ENCODE measurements around the gene FAM200C. TPM values are rescaled to one million over a fixed set of nuclear protein-coding genes. Genes with fewer than 3 reads are reported as not detected.

The FAM200C gene
- total and polyA plus RNA-seq, 9 of the 15 experiments (the other 6 are each of a cell fraction or from before 2014, with no cell fraction given), result 1.3 to 7.0 (median 1.8) TPM

DNA sequence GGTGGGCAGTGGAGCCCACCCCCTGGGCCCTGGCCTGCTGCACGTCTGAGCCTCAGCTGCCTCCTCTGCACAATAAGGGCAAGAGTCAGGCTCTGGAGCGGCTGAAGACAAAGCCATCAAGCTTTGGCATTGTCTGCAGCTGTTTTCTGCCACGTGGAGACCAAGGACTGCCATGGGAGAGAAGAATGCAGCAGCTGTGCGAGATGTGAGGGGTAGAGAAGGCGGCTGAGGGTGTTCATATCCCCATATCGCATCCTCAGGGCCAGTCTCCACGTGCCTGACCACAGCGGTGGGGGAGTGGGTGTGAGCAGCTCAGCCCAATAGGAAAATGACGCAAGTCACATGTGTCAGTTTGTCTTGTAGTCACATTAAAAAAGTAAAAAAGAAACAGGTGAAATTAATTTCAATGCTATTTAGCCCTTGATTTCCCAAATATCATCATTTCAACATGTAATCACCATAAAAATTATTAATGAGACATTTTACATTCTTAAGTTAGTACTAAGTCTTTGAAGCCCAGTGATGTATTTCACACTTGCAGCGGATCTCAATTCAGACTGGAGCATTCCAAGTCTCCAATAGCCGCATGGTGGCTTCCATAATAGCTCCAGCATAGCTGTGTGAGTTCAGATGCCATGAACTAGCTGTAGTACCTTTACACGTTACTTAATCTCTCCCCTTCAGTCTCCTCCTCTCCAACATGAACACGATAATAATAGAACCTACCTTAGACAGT is 36.0 kb downstream of the FAM200C start:
- no peak for FAIRE-seq
- Histone ChIP-seq H3K79me2 (ENCODE audit: control insufficient read depth, insufficient read depth, low read length) (no peaks in the 10 kb centered on the region), H3K9ac (ENCODE audit: insufficient read depth in 1 of 2, low read depth in 2 of 2, low read length in 2 of 2) (peak overlapping the region in 1 of 2 experiments; percentile 10; a peak in 1 of 4 replicates), H3K36me3 (ENCODE audit: control insufficient read depth, insufficient read depth, low read length) (no peaks in the 10 kb centered on the region), H2AFZ (ENCODE audit: low read depth, low read length) (peak overlapping the region; percentile 71), H3K9me1 (ENCODE audit: control insufficient read depth, insufficient read depth, low read length) (no peaks in the 10 kb centered on the region), H3K27ac (ENCODE audit: extremely low read depth, low read depth, low read length) (no peak overlapping the region), H3K4me1 (replicated peaks in 1 of 2; ENCODE audit: control insufficient read depth in 2 of 2, insufficient read depth in 2 of 2, low read length in 2 of 2) (peaks cover 4 to 19% of the 10 kb centered on the region in 2 experiments; a peak in 4 of 5 replicates), H3K4me3 (no peak overlapping the region), H3K9me3 (replicated peaks; ENCODE audit: control insufficient read depth, insufficient read depth, low read depth, low read length) (no peaks in the 10 kb centered on the region), H4K20me1 (replicated peaks; ENCODE audit: control insufficient read depth, insufficient read depth, low read length) (no peaks in the 10 kb centered on the region), H3K4me2 (ENCODE audit: insufficient read depth, low read length) (no peak overlapping the region), H3K27me3 (ENCODE audit: control insufficient read depth in 2 of 2, insufficient read depth in 2 of 2, low read length in 2 of 2) (peaks cover 2 to 4% of the 10 kb centered on the region in 2 experiments; a peak in 4 of 5 replicates)
- peak; percentile 79 for ATAC-seq
- intact Hi-C loops (cut with micrococcal nuclease), result no loop called here
- POLR2A ChIA-PET, result interaction anchor here (0.6 to 0.9 kb wide), 3 partner anchors 35 to 283 kb away, joined by 3 to 4 read pairs (median 3); no protein-coding TSS in a partner anchor
- WGBS (ENCODE audit: insufficient coverage, low coverage, missing lambda C conversion rate), result 23% methylated on average over 13 of the region's 13 CpGs
- peak in 2 of 4 experiments; percentile 37 to 51 for DNase-seq (ENCODE audit: extremely low read depth in 1 of 4, low spot score in 3 of 4)
- in situ Hi-C loops (cut with MboI), result no loop called here
- no TSS peak for BruUV-seq (replicated peaks)
- CTCF ChIA-PET (ENCODE audit: low intra/inter-chr PET ratio), result no interaction called here
- no peak for TF ChIP-seq CCNT2 (IDR thresholded peaks at IDR 0.05; ENCODE audit: borderline replicate concordance, extremely low read depth, insufficient read length, low read depth, low read length)
- TF ChIP-seq, protein P1, sequence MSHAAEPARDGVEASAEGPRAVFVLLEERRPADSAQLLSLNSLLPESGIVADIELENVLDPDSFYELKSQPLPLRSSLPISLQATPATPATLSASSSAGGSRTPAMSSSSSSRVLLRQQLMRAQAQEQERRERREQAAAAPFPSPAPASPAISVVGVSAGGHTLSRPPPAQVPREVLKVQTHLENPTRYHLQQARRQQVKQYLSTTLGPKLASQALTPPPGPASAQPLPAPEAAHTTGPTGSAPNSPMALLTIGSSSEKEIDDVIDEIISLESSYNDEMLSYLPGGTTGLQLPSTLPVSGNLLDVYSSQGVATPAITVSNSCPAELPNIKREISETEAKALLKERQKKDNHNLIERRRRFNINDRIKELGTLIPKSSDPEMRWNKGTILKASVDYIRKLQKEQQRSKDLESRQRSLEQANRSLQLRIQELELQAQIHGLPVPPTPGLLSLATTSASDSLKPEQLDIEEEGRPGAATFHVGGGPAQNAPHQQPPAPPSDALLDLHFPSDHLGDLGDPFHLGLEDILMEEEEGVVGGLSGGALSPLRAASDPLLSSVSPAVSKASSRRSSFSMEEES (CRISPR knock-in tag; IDR thresholded peaks at IDR 0.05), result no peak
- no peak for TF ChIP-seq CBFA2T3 (IDR thresholded peaks at IDR 0.05)
- no peak for TF ChIP-seq HDAC1 (IDR thresholded peaks at IDR 0.05)
- TF ChIP-seq ZNF75A (CRISPR knock-in tag; IDR thresholded peaks at IDR 0.05), result no peak
- no peak for TF ChIP-seq GABPA (tag; conservative IDR thresholded peaks at IDR 0.05; ENCODE audit: low read depth)
- TF ChIP-seq, protein P2, sequence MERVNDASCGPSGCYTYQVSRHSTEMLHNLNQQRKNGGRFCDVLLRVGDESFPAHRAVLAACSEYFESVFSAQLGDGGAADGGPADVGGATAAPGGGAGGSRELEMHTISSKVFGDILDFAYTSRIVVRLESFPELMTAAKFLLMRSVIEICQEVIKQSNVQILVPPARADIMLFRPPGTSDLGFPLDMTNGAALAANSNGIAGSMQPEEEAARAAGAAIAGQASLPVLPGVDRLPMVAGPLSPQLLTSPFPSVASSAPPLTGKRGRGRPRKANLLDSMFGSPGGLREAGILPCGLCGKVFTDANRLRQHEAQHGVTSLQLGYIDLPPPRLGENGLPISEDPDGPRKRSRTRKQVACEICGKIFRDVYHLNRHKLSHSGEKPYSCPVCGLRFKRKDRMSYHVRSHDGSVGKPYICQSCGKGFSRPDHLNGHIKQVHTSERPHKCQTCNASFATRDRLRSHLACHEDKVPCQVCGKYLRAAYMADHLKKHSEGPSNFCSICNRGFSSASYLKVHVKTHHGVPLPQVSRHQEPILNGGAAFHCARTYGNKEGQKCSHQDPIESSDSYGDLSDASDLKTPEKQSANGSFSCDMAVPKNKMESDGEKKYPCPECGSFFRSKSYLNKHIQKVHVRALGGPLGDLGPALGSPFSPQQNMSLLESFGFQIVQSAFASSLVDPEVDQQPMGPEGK (CRISPR knock-in tag; IDR thresholded peaks at IDR 0.05; ENCODE audit: borderline replicate concordance), result no peak
- TF ChIP-seq BRD9 (IDR thresholded peaks at IDR 0.05; ENCODE audit: low read depth, partially characterized antibody), result no peak
- TF ChIP-seq ZNF23 (CRISPR knock-in tag; IDR thresholded peaks at IDR 0.05), result no peak
- no peak for TF ChIP-seq ATF4 (CRISPR knock-in tag; IDR thresholded peaks at IDR 0.05)
- TF ChIP-seq MAX (CRISPR knock-in tag; IDR thresholded peaks at IDR 0.05), result peak; percentile 92
- peak; percentile 61; the same call in 1 of the 2 replicates for TF ChIP-seq E2F5 (CRISPR knock-in tag; IDR thresholded peaks at IDR 0.05)
- no peak for TF ChIP-seq KLF10 (CRISPR knock-in tag; IDR thresholded peaks at IDR 0.05)
- no peak for TF ChIP-seq ZNF512 (tag; IDR thresholded peaks at IDR 0.05)

Data from K562 (cell line).